GM19372 (cell line): ENCODE data around the gene UGP2.

Experiments
- ATAC-seq: cut with Tn5 transposase; IDR thresholded peaks from one replicate; pipeline ENCODE4 v1.9.1; 2021; ENCODE audit warnings: mild to moderate bottlenecking, low read depth, moderate library complexity; ENCODE audit not compliant: unreplicated experiment

Gene UGP2

DNA sequence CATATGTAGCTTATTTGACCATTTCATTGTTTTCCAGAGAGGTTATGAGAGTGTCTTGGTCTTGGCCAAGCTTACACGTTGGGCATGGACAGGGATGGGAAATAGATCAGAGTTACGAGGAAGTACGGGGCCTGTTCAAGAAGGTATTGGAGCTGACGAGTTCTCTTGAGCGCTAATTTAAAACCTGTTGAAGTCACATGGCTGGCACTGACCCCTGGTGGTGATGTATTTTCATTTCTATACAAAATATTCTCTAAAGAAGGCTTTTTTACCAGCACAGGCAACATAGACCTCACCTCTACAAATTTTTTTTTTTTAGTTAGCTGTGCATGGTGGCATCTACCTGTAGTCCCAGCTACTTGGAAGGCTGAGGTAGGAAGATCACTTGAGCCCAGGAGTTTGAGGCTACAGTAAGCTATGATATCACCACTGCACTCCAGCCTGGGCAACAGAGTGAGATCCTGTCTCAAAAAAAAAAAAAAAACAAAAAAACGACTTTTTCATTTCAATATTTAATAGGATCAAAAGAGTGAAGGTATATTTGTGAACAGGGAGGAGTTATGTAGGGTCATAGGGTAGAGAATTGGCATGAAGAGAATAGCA lies 19.6 kb downstream of the UGP2 start:
- ATAC-seq: no peak

DNA sequence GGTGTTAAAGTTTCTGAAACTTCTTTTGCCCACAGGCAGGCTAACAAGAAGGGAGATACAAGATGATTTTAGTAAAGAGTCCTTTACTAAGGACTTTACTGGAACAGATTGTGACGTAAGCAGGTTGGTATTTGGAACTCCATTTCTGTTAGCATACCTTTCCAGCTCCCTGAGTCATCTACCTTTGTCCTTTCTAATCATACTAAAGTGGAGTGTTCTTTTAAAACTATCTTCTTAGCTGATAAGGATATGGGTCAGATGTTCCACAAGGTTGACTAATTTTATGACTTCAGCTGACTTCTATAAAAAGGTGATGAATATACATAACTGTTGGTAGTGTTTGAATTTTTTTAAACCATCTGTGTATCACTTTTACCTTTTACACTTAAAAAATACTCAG lies 21.1 kb downstream of the UGP2 start:
- no peak for ATAC-seq

DNA sequence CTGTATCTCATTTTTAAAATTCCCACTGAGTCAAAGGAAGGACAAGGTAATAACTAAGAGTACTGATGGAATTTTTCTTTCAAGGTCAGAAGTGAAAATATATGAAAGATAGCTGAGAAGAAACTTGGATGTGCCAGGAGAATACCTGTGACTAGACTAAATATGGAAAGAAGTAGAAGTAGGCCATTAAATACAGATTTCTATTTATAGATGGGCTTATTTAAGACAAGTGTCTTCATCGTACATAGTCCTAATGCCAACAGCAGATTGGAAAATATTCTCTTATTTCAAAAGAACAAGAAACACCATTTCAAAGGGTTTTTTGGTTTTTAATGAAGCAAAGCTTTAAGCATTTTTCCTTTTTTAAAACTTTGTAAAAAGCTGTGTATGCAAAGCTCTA lies 22.0 kb downstream of the UGP2 start:
- no peak for ATAC-seq

DNA sequence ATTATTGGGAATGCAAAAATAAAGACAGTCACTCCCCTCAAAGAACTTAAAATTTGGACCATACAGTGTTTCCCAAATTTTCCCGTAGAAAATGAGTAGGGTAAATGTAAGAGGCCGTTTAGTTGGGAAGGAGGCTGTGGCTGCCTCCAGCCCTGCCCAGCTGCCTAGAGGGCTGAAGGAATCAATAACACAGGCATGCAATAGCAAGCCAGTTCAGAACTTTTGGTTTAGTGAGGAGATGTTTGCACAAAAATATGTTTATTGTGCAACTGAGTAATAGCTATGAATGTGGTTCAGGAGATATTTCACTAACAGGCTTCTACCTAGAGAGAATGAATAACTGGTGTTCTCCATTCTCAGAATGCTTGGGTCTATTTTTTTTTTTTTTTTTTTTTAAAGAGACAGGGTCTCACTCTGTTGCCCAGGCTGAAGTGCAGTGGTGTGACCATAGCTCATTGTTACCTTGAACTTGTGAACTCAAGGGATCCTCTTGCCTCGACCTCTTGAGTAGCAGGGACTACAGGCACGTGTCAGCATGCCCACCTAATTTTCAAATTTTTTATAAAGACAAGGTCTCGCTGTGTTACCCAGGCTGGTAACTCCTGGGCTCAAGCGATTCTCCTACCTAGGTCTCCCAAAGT lies 23.6 kb downstream of the UGP2 start:
- no peak for ATAC-seq

DNA sequence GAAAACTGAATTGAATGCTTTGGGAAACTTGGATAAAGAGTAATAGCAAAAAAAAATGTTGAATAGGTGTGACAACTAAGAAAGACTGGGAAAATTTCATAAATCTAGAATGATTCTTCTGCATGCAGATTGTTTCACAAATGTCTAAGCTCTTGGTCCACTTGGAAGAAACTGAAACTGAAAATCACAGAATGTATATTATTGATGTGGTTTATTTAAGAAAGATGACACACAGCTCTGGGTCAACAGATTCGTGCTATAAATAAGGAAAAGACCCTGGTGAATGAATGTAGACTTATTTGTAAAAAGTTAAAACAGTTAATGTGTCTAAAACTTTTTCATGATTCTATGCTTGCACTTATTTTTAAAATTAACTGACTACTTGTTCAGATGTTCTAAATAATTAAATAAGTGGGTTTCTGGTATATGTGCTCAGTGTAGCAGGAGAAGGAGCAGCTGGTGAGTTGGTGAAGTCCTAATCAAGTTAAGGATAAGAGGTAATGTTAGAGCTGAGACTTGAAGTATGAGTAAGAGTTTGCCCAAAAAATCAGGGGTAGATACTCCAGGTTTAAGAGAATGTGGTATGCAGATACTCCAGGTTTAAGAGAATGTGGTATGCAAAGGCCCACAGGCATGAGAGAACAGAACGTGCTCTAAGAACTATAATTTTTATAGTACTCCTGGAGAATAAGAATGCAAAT lies 24.5 kb downstream of the UGP2 start:
- ATAC-seq: peak; percentile 64

GRCh38 chr2:63870679-63871078 lies 29.0 kb downstream of the UGP2 start:
- ATAC-seq: no peak

DNA sequence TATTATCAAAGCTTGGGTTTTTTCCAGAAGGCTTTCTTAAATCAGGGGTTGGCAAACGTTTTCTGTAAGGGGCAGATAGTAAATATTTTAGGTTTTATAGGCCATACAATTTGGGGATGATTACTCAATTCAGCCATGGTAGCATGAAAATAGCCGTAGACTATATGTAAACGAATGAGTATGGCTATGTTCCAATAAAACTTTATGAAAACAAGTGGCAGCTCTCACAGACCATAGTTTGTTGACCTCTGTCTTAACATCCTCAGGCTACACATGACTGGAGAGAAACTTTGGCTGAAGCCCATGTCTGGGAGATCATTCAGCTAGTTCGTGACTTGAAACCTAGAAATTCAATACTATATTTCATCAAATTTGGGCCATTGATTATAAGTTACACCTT lies 30.2 kb downstream of the UGP2 start:
- no peak for ATAC-seq

GRCh38 chr2:63872571-63873328 lies 31.1 kb downstream of the UGP2 start:
- ATAC-seq: no peak

DNA sequence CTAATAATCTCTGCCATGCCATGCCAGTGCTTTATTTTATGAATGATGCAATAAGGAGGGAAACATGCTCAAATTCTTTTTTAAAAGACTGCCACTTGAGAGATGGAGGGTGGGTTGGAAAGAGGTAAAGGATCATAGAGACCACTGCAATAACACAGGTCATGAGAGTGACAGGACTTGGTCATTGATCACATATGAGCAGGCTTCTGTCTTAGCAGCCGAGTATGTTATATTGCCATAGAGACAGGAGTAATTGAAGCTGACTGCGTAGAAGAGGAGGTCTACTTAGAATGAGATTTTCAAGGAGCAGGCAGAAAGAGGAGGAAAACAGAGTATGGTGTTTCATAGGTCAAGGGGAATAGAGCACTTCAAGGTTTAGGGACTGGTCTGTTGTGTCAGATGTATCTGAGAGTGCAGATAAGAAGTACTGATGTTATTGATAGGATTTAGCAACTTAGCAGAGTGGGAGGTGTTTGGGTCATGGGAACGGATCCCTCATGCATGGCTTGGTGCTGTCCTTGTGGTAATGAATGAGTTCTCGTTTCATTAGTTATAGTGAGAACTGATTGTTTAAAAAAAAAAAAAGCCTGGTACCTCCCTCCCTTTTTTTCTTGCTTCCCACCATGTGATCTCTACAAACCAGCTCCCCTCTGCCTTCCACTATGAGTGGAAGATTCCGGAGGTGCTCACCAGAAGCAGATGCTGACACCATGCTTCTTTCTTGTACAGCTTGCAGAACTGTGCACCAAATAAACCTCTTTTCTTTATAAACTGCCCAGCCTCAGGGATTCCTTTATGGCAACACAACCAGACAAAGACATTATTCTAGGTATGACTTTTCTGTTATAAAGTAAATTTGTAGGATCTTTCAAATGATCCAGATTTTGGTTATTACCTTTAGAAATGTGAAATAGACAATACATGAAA lies 32.8 kb downstream of the UGP2 start:
- no peak for ATAC-seq

DNA sequence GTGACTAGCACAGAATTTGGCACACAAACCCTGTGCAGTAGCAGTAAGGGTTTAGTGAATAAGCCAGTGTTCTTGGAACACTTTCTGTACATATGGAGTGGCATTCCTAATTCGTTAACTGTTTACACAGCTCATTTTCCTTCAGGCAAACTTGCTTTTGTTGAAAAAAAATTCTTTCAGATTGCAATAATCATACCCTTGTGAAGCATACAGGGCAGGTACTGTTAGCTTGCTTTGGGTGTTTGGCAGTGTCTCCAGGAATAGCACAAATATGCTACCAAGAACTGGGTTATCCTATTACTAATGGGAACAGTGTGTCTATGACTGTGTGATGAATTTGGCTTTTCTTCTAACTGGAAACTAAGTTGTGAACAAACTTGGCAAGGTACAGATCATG lies 33.4 kb downstream of the UGP2 start:
- ATAC-seq: no peak

DNA sequence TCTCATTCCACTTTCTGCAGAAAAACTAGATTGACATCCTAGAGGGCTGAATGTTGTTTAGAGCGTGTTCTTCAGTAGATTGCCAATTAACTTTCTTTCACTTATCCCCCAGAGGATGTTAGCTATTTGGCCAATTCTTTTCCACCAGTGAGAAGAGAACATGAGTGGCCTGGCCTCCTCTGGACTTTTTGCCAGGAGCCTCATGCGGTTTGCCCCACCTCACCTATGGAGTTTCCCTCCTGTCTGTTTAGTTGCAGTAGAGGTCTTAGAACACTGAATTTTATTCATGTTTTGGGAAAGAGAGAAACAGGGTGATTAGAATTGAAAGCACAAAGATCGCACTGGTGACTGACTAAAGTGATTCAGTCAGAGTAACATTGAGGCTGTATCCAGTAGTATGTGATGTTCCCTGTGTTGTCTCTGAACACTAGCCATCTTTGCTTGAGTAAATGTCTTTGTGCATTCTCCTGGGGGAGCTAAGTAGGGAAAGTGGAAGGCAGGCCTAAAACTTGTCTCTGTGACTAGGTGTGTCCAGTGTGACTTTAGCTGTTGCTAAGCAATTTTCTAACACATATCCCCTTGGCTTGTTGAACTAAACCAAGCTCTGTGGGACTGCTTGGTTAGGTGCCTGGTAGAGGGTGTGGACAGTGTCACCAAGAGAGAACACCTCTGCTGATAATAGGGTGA lies 34.0 kb downstream of the UGP2 start:
- no peak for ATAC-seq

DNA sequence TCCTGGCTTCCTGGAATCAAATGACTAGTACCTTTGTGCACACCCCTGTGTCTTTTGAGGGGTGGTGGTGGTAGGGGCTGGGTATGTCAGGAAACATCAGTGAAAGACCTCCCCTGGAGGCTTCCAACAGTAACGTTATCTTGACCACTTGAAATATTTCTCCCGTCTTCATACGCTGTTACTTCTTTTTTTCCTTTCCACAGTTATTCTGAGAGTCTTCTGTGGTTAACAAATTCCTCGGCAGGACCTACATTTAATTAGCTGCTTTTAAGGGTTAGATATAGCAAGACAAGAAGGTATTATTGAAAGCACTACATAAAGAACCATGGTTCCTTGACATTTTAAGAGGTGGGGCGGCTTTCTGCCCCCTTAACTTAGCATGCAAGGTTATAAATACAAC lies 34.6 kb downstream of the UGP2 start:
- no peak for ATAC-seq

GRCh38 chr2:63878486-63878885 lies 36.8 kb downstream of the UGP2 start:
- no peak for ATAC-seq

- ATAC-seq: no peak
Observed at GRCh38 chr2:63879876-63880433, 38.3 kb downstream of the UGP2 start.

GRCh38 chr2:63880625-63881024 lies 38.9 kb downstream of the UGP2 start:
- ATAC-seq: no peak

- ATAC-seq: no peak
Observed at GRCh38 chr2:63881205-63881604, 39.5 kb downstream of the UGP2 start.

DNA sequence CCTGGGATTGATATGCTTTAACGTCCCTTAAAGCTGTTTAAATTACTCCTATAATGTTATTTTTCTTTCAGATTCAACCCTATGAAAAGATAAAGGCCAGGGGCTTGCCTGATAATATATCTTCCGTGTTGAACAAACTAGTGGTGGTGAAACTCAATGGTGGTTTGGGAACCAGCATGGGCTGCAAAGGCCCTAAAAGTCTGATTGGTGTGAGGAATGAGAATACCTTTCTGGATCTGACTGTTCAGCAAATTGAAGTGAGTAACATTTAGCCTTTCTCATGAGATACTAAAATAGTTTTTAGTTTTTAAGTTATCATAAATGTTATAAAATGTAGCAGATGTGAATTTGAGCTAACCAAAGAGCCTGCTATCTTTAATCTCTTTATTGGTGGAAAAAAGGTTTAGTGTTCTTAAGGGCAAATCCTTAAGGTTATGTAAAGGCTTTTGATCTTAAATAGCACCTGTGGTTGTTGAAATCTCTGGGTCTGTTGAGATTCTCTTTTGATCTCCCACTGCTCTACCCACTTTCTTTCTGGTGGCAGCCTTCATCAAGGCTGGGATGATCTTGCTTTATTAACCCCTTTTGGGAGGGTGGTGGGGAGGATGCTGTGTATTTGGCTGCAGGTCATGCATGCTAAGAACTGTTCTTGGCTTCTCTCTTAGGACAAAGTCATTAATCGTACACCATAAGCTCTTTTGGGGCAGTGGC lies 40.9 kb downstream of the UGP2 start:
- ATAC-seq: no peak

DNA sequence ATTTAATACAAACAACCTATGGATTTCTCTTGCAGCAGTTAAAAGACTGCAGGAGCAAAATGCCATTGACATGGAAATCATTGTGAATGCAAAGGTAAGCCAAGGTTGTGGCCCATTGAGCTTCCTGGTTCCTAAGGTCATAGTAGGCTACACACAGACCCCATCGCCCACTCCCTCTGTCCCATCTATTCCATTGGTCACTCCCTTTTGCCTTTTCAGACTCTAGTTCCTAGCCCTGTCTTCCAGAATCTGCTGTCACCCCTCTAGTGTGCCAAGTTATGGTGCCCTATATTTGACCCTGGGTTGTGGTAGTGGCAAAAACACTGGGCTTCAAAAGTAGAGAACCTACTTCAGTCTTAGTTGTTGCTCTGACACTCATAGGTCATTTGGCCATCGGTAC lies 44.7 kb downstream of the UGP2 start:
- no peak for ATAC-seq

GRCh38 chr2:63888053-63888452 lies 46.4 kb downstream of the UGP2 start:
- ATAC-seq: no peak
